Activated CD8-positive, alpha-beta memory T cell treated with anti-CD3 and anti-CD28 coated beads for 24 hours (primary cell): ENCODE results near the gene SDK1.
"Not testable (repeated sequence)": the region's sequence is repeated elsewhere in the genome, so short reads cannot be mapped to it uniquely, and the experiment has no call there.

Source experiments
- DNase-seq: peaks from one replicate; pipeline ENCODE4 v3.0.0-alpha.2; 2020

The SDK1 gene

DNA sequence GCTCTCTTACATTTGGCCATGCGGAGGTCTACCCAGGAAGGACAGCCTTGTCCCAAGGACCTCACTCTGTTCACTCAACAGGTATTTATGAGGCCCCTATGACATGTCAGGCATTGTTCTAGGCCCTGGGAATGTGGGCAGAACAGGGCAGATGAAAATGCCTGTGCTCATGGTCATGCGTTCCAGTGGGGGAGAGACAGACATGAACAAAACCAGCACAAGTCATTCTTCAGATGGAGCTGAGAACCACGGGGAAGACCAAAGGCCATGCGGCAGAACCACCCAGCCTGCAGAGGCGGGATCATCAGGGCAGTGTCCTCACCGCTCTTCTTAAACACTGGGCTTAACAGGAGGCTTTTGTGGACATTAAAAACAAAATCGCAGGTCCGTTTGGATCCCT, 636.1 kb downstream of the SDK1 start:
- DNase-seq, result no peak

DNA sequence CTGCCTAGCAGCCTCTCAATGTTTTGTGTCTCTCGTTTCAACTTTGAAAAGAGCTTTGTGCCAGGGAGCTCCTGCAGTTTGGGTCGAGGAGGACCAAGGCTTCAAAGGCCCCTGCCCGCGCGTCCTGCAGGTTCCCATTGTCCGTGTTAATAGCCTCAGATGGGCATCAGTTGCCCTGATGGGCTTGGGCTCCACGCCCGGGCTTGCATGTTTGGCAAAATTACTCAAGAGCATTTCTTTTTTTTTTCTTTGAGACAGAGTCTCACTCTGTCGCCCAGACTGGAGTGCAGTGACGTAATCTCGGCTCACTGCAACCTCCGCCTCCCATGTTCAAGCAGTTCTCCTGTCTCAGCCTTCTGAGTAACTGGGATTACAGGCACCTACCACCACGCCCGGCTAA, 636.6 kb downstream of the SDK1 start:
- no peak for DNase-seq

DNA sequence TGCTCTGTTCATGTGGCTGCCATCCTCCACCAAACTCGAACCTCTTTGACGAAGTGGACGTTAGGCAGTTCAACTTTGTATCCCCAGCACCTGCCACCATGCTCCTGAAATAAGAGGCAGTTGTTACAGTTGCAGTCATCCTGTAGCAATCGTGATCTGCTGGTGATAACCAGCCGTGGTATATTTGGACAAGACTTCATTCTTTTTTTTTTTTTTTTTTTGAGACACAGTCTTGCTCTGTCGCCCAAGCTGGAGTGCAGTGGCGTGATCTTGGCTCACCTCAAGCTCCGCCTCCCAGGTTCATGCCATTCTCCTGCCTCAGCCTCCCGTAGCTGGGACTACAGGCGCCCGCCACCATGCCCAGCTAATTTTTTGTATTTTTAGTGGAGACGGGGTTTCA, 640.7 kb downstream of the SDK1 start:
- not testable (repeated sequence) for DNase-seq

DNA sequence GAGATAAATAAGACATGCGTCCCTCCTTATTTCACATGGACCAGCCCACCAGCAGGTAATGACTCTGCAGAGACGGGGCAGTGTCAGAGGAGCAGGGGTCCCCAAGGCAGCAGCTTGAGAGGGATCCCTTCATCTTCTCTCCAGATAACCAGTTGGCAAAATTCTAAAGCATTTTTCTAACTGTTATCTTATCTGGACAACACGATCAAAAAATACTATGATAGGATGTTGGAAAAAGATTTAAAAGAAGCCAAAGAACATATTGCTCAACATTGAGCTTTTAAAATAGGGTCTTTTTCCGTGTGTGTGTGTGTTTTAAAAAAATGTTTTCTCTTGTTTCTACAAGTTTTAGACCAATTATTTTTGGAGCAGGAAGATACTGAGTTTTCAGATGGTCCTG, 641.2 kb downstream of the SDK1 start:
- no peak for DNase-seq

DNA sequence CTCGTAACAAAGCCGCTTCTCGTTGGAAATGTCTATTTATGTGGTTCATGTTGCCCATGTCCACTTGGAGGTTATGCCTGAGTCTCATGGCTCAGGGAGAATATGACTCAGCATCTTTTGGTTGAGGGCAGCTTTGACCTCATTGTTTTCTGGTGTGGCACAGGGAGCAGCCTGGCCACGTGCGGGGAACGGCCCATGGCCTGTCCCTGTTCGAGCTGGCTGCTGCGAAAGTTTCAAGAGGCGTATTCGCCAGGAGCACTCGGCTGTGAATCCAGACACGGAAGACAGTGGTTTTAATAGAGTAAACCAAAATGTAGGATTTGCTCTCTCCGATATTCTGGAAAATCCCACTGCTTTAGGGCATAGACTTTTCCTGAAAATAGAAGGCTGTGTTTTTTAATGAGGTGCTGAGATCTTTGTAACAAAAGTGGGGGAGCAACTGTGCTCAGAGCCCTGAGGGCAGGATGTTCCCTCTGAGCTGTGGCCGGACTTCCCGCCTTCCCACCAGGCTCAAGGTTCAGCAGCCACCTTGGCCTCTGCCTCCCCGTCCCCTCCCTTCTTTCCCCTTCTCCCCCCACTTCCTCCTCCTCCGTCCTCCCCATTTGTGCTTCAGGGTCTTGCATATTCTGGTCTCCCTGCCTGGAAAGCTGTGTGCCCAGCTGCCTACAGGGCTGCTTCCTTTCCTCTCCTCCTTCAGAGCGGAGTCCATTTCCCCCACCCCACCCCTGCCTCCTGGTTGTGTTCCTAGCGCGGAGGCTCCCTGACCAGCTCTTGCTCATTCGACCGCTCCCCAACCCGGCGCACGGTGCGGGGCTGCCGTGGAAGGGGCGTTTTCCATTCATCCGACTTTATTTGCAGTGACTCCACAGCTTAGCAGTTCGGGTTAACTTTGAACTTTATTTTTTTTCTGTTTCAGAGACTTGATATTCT, 642.0 kb downstream of the SDK1 start:
- DNase-seq, result no peak

DNA sequence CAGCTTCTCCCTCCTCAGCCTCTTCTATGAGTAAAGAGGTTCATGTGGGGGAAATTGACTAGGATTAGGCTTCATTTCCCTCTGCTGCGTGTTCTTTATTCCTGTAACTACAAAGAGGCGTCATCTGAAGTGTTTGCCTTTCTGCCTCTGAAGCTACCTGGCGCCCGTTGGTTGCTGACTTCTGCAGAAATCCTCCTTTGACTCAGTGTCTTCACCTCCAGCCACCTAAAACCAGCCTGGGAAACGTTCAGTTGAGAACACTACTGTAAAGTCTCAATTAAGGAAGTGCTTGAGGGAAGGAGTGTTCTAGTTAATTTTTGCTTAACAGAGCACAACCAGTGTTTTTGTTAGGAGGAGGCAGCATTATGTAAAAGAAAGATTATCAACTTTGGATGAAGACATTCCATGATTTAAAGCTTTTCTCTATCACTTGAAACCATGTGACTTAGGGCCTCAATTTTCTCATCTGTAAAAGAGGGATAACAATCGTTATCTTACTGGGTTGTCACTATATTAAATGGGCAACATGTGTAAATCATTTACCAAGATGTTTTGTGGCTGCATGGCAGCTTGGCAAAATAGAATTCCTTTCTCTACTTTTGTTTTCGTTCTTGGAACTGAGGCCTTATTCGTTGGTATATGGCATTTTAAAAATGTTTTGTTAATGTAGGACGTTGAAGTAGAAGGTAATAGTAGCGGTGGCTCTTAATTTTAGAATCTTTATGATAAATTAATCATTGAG, 642.9 kb downstream of the SDK1 start:
- no peak for DNase-seq

DNA sequence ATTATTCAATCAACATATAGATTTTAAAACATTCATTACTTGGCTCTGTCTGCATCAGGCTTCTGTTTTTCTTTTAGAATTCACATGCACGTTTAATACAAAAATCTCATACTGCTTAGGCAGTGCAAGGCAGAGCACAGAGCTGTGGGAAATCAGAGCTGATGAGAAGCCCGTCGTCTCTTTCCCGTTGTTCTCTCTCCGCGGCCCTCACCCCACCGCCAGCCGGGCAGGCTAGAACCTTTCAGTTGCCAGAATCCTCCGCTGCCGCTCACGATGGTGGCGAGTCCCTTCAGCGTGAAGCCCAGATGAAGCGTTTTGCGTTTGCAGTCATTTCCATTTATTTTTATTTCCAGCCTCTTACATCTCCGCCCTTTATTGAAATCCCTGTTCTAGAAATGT, 648.2 kb downstream of the SDK1 start:
- DNase-seq, result no peak

DNA sequence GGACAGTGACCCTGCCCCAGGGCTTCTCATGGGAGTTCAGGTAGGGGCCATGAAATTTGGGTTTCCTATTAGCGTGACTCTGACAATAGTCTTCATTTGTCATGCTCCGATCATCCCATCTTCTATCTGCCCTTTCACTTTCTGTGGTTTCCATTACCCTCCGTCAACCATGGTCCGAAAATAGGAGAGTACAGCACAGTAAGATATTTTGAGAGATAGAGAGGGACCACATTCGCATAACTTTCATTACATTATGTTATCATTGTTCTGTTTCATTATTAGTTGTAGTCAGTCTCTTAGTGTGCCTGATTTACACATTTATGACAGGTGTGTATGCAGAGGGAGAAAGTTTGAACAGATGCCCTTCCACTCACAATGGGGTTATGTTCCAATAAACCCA, 649.2 kb downstream of the SDK1 start:
- DNase-seq, result no peak

DNA sequence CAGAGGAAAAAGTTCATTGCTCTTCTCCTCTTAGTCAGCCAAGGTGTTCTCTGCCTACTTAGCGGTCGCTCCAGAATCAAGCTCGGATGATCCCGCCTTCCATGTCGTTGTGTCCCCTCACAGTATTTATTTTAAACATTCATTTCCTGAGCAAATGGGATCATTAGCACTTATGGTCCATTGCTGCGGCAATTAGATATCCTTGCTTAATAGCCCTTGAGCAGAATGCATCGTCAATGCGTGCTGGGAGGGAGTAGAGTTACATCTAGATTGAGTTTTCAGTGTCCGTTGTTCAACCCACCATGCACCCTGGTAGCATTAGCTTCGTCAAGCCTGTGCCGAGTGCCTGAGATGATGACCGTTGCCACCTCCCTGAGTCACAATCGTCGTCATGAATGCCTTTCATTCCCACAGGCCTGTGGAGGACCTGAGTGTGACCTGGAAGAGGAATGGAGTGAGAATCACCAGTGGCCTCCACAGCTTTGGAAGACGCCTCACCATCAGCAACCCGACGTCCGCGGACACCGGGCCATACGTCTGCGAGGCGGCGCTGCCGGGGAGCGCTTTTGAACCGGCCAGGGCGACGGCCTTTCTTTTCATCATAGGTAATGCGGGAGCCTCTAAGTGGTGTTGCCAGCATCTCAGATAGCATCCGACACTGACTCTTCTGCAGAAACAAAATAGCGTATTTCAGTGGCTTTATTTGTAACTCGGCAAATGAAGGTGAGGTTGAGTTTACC, 650.4 kb downstream of the SDK1 start:
- DNase-seq, result no peak

DNA sequence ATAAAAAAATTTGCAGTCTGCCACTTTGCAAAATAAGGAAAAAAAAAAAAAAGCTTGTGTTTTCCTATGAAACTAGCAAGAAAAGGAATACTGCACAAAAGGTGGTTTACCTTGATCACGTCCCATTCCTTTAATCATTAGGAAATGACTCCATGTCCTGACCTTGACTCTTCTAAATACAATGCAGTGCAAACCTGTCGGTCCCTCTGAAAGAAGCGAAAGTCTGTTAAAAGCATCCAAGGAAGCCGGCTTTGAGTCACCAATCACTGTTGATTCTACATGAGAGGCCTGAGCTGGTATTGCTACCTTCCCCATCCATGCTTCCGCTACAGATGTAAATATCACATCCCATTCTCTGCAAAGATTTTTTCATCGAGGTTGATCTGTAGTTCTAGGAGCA, 652.1 kb downstream of the SDK1 start:
- DNase-seq, result no peak

DNA sequence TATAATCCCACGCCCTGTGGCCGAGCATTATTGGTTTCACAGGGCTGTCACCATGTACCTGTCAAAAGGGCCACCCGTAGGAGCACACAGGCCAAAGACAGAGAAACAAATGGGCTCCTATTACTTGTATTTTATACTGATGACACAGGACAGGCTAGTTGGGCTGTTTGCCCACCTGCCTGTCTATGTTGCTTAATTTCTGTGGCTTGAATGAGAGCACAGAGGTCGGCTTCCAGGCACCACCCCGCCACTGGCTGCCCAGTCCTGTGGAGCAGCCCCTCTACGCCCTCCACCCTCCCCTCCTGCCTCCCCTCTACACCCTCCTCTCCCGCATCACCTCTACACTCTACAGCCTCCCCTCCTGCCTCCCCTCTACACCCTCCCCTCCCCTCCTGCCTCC, 652.9 kb downstream of the SDK1 start:
- DNase-seq, result no peak

DNA sequence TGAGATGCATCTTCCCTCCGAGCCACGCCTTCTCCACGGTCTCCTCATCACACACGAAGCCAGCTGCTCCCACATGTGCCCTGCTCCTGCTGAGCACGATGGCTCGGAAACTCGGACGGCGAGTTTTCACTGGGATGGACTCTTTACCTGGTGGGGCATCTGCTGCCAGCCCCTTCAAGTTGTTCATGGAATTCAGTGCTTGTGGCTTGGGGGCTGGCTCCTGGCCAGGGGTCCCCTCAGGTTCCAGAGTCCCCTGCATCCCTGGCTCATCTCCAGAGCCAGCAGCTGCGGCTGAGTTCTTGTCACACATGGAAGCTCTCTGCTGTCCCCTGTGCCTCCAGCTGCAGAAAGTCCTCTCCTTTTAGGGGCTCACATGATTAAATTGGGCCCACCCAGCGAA, 654.0 kb downstream of the SDK1 start:
- no peak for DNase-seq

DNA sequence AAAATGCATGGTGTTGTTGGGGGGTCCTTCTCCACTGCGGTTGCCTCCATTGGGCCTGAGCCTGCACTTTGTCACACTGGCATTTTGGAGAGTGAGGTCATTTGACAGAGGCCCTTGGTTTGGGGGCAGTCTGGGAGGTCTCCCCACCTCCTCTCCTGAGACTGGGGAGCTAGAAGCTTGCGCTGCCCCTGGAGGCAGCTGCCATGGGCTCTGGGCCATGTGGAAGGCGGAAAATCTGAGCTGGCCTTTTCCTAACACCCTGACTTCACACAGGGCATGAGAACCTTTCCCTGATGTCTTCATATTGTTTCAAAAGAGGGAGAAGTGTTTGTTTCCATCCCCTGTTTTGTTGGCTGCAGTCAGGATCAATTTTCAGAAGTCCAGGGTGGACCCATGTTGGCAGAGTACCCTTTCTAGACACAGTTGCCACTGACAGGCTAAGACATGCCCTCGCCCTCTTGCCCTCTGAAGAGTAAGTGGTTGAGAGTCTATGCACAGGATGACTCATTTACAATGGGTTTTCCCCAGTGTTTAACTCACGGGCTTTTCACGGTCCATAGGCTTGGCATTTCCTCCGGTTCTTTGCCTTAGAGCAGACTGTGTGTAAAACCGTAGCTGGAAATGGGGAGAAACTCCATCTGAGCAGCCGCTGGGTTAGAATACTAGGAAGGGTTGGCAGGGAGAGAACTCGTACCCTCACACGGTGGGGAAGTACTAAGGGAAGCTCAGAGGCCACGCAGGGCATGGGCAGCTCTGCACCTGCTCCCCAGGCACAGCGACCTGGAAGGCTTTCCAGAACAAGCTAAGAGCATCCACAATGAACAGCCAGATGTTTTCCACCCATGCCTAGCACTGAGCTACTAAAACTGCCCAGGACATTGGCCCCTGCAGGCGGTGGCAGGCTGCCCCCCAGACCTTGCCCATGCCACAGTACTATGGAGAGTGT, 655.0 kb downstream of the SDK1 start:
- DNase-seq, result no peak

DNA sequence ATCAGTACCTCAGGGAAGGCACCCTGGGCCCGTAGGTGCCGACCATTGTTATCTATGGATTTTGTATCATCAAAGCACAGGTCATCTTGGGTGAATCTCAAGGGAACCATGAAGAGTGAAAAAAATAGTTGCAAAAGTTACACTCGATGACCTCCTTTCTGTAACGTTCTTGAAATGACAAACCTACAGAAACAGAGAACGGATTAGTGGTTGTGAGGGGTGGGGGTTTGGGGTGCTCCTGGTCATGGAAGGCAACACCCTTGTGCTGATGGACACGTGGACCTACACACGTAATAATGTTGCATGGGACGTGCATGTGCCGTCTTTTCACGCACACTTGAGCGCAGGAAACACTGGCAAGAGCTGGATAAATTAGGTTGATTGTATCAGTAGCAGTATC, 655.9 kb downstream of the SDK1 start:
- no peak for DNase-seq

DNA sequence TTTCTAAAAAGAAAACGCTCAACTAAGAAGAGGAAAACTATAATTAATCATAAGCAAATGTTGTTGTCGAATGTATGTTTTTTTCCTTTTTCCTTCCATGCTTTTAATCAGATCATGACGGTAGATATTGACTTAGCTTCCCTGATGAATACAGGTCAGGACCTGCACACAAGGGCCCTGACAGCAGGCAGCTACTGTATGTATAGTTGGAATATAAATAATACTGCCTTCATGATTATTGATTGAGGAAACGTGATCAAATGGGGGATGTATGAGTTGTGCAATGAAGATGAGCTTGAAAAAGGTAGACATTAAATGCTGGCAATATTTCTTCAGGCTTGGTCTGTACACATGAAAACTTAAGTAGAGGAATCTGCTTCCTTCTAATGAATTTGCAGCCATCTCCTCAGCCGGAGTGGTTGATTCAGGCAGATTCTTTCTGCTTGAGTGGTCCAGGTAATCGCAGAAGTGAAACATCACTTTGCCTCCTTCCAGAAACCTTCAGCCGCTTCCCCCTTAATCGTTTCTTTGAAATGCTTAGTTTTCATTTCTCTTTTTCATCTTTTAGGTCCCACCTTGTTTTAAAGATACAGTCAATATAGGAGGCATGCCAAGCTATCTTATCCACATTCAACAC, 656.5 kb downstream of the SDK1 start:
- no peak for DNase-seq

DNA sequence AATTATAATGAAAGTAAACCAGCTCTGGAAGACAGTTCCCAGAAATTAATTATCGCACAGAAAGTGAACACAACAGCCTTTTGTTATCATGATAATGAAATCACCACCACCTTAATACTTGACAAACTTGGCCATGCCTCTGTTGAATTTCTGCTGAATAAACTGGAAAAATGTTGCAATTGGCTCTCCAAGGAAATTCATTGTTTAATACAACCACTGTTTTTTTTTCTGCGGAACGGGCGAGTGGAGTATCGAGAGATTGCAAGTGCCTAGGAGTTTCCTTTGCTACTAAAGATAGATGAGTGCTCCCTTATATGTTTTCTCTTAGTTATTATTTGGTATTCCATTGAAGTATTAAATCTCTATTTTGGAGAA, 657.0 kb downstream of the SDK1 start:
- no peak for DNase-seq

DNA sequence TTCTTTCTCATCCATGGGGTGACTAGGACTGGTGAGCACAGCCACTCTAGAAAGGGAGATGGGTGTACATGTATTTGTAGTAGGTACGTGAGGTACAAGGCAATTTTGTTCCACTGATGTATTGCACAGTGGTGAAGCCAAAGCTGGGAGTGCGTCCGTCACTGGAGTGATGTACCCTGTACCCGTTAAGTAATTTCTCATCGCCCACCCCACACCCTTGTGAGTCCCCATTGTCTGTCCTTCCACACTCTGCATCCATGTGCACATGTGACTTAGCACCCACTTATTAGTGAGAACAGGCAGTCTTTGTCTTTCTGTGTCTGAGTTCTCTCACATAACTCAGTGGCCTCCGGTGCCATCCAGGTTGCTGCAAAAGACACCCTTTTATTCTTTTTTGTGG, 658.3 kb downstream of the SDK1 start:
- no peak for DNase-seq

DNA sequence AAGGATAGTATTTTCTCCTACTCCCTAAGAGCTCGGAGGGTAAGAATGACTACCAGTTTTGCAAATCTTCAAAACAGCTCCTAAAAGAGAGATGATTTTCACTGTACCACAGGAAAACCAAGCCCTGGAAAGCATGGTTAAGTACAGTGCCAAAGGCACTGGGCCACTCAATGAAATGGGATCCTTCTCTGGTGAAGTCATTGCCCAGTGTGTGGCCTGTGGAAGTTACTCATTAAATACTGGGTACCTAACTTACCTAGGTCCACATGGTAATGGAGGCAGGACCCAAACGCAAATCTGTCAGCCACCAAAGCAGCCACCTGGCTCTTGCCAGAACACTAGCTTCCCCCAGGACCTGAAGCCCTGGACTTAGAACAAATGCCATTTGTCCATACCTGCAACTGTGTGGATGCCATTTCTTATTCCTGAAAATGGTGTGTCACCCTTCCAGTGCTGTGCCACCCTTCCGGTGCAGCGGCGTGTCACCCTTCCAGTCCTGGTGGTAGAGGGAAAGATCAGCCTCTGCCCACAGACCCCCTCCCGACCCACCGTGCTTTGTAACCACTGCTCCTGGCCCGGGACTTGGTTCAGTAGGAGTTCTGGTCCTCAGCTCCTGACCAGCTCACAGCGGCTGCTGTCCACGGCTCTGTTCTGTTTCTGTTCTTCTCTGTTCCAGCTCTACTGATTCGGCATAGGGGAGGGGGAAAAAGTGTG, 659.2 kb downstream of the SDK1 start:
- DNase-seq, result no peak

DNA sequence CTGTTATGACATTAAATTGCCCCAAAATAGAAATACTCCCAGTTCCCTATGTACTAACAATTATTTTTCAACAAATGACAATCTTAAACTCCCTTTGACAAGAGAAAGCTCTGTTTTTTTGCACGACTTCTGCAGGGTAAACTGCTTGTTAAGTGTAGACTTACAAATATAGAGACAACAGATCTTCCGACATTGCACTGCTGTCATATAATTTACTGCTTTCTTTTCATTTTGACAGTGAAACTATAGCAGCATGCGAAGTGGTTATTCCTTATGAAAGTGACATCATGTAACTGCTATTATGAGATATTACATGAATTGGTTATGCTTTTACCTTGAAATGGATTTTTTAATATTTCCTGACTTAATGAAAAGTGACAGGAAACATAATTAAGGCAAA, 659.9 kb downstream of the SDK1 start:
- no peak for DNase-seq

DNA sequence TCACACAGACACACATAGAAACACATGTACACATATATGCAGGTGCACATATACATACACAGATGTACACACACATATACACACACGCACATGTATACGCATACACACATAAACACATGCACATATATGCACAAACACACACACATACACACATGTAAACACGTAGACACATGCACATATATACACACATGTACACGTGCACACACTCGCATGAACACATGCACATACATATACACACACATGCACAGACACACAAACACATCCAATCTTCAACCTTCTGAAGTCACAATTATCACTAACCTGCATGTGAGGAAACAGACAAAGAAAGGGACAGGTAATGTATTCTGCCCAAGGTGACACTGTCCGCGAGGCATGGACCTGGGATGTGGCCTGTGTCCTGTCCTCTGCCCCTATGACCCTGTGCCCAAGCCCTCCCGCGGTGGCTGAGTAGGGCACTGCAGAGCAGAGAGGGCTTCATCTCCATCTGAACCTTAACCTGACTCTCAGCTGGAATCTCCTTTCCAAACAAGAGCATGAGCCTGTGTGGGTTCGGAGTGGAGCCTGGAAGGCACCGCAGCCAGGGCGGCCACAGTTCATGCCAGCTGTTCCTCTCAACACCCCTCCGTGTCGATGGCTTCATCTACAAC, 660.9 kb downstream of the SDK1 start:
- DNase-seq, result no peak

DNA sequence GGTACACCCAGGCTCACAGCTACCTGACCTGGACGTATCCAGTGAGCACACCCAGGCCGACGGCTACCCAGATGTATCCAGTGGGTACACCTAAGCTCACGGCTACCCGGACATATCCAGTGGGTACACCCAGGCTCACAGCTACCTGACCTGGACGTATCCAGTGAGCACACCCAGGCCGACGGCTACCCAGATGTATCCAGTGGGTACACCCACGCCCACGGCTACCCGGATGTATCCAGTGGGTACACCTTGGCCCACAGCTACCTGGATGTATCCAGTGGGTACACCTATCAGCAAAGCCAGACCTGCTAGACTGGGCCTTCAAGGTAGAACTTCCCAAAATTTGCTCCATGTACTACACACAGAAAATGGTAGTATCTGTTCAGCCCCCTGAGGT, 662.7 kb downstream of the SDK1 start:
- not testable (repeated sequence) for DNase-seq
